ENCODE results near the gene CLIP1. TPM values are rescaled to one million over a fixed set of nuclear protein-coding genes. Genes with fewer than 3 reads are reported as not detected.
"Not testable (repeated sequence)": the region's sequence is repeated elsewhere in the genome, so short reads cannot be mapped to it uniquely, and the experiment has no call there.

The CLIP1 gene
- total and polyA plus RNA-seq, 2 of the 13 experiments (the other 11 are each of a cell fraction or from before 2014, with no cell fraction given) = 28.9 to 43.7 TPM

- TF ChIP-seq PAWR (CRISPR knock-in tag; IDR thresholded peaks at IDR 0.05; ENCODE audit: borderline replicate concordance) = no peak
Measured at GRCh38 chr12:122449317-122449716, 26.8 kb upstream of the CLIP1 start (continued).

GRCh38 chr12:122447825-122448224, 25.4 kb upstream of the CLIP1 start:
- DNase-seq (ENCODE audit: low spot score); H4K20me1 ChIP-seq (ENCODE audit: insufficient read depth, low read length); H3K9me3 ChIP-seq (ENCODE audit: low read length); CTCF ChIA-PET (ENCODE audit: low intra/inter-chr PET ratio, low total read pairs); H3K79me2 ChIP-seq (ENCODE audit: insufficient read depth, low read length); intact Hi-C loops (cut with micrococcal nuclease; ENCODE audit: unreplicated experiment); H3K9ac ChIP-seq (ENCODE audit: insufficient read depth, low read depth, low read length); H3K4me2 ChIP-seq (ENCODE audit: low read depth, low read length); H3K4me3 ChIP-seq (replicated peaks in 1 of 3; ENCODE audit: insufficient read depth in 1 of 3, low read depth in 2 of 3, low read length in 3 of 3); FAIRE-seq; H3K27me3 ChIP-seq (ENCODE audit: control insufficient read depth in 1 of 2, insufficient read depth in 2 of 2, low read length in 2 of 2); ATAC-seq; in situ Hi-C loops (cut with HindIII; ENCODE audit: extremely low pct_ligation_motif_present, low pct_unique_long_range_greater_than_20kb); H3K36me3 ChIP-seq (replicated peaks in 1 of 2; ENCODE audit: control insufficient read depth in 1 of 2, insufficient read depth in 2 of 2, low read length in 2 of 2); BruUV-seq (replicated peaks); H2AFZ ChIP-seq (ENCODE audit: low read length); H3K27ac ChIP-seq (ENCODE audit: extremely low read length, insufficient read depth, low read length): not testable (repeated sequence)
- 69% methylated on average over 3 of the region's 3 CpGs for WGBS (ENCODE audit: low lambda C conversion rate)
- H3K4me1 ChIP-seq (ENCODE audit: insufficient read depth, low read length) = peaks cover 28% of the 10 kb centered on the region
- POLR2A ChIA-PET = interaction anchor here (2.0 to 2.5 kb wide), 2 partner anchors 42 to 48 kb away, joined by 9 to 14 read pairs; no protein-coding TSS in a partner anchor

GRCh38 chr12:122446390-122446789, 23.9 kb upstream of the CLIP1 start:
- H3K9ac ChIP-seq (ENCODE audit: insufficient read depth, low read depth, low read length); BruUV-seq (replicated peaks); H4K20me1 ChIP-seq (ENCODE audit: insufficient read depth, low read length); FAIRE-seq; CTCF ChIA-PET (ENCODE audit: low intra/inter-chr PET ratio, low total read pairs); in situ Hi-C loops (cut with HindIII; ENCODE audit: extremely low pct_ligation_motif_present, low pct_unique_long_range_greater_than_20kb); H3K4me3 ChIP-seq (replicated peaks in 1 of 3; ENCODE audit: insufficient read depth in 1 of 3, low read depth in 2 of 3, low read length in 3 of 3); DNase-seq (ENCODE audit: low spot score); H3K27ac ChIP-seq (ENCODE audit: extremely low read length, insufficient read depth, low read length); H3K27me3 ChIP-seq (ENCODE audit: control insufficient read depth in 1 of 2, insufficient read depth in 2 of 2, low read length in 2 of 2); H2AFZ ChIP-seq (ENCODE audit: low read length); H3K79me2 ChIP-seq (ENCODE audit: insufficient read depth, low read length); H3K36me3 ChIP-seq (replicated peaks in 1 of 2; ENCODE audit: control insufficient read depth in 1 of 2, insufficient read depth in 2 of 2, low read length in 2 of 2); H3K9me3 ChIP-seq (ENCODE audit: low read length); POLR2A ChIA-PET; intact Hi-C loops (cut with micrococcal nuclease; ENCODE audit: unreplicated experiment); TF ChIP-seq ATF7 (CRISPR knock-in tag; IDR thresholded peaks at IDR 0.05): not testable (repeated sequence)
- peak; percentile 52 for ATAC-seq
- TF ChIP-seq ZBTB21 (CRISPR knock-in tag; IDR thresholded peaks at IDR 0.05) (peak; percentile 79; the same call in 1 of the 2 replicates), HNF4A (CRISPR knock-in tag; IDR thresholded peaks at IDR 0.05) (0 out of 2 replicates have a peak, but pooled peaks have one; percentile 19), ZNF441 (CRISPR knock-in tag; IDR thresholded peaks at IDR 0.05; ENCODE audit: borderline replicate concordance) (peak; percentile 92), ATF7 (IDR thresholded peaks at IDR 0.05) (peak; percentile 89), ZNF12 (CRISPR knock-in tag; IDR thresholded peaks at IDR 0.05) (peak; percentile 60), ZNF652 (CRISPR knock-in tag; IDR thresholded peaks at IDR 0.05; ENCODE audit: borderline replicate concordance, low read depth) (peak; percentile 90), CREB1 (IDR thresholded peaks at IDR 0.05) (peak; percentile 92), CREB1 (CRISPR knock-in tag; IDR thresholded peaks at IDR 0.05) (peak; percentile 63), ZHX1 (CRISPR knock-in tag; IDR thresholded peaks at IDR 0.05; ENCODE audit: low read depth) (0 out of 2 replicates have a peak, but pooled peaks have one; percentile 47), CEBPG (CRISPR knock-in tag; IDR thresholded peaks at IDR 0.05) (peak; percentile 44; the same call in 1 of the 2 replicates), ZNF564 (CRISPR knock-in tag; IDR thresholded peaks at IDR 0.05) (peak; percentile 99), HOXA3 (CRISPR knock-in tag; IDR thresholded peaks at IDR 0.05) (peak; percentile 21; the same call in 1 of the 2 replicates), CEBPB (IDR thresholded peaks at IDR 0.05; ENCODE audit: borderline replicate concordance, low read depth, low read length) (peak; percentile 24; the same call in 1 of the 2 replicates)
- Histone ChIP-seq H3K4me2 (ENCODE audit: low read depth, low read length) (peak overlapping the region; percentile 51), H3K4me1 (ENCODE audit: insufficient read depth, low read length) (peaks cover 28% of the 10 kb centered on the region)
- WGBS (ENCODE audit: low lambda C conversion rate) = 25% methylated on average over 6 of the region's 6 CpGs
